MM.1S (cell line): Measurements from ENCODE around the gene MARCO.

ENCODE experiments used
- DNase-seq: peaks from one replicate; pipeline ENCODE4 v3.0.0-alpha.2; 2015
- H2AFZ ChIP-seq: fragments of 300-600 bp; sonication (generic); 2 replicates; pipeline ENCODE4 v1.6.0; 2016; ENCODE audit warnings: antibody characterized with exemption, low read length
- H3F3A ChIP-seq: fragments of 300-600 bp; sonication (generic); 2 replicates; pipeline ENCODE4 v1.6.1; 2016; ENCODE audit warnings: mild to moderate bottlenecking, antibody characterized with exemption, low read length, moderate library complexity, mixed read lengths; ENCODE audit not compliant: insufficient read depth
- H3K27ac ChIP-seq: fragments of 300-600 bp; sonication (generic); 2 replicates; pipeline ENCODE4 v1.5.1; 2016; ENCODE audit warnings: mild to moderate bottlenecking, low read length
- H3K27me3 ChIP-seq: fragments of 300-600 bp; sonication (generic); replicated peaks from 2 replicates; pipeline ENCODE4 v1.6.0; 2016; ENCODE audit warnings: low read length; ENCODE audit not compliant: insufficient read depth
- H3K36me3 ChIP-seq: fragments of 300-600 bp; sonication (generic); replicated peaks from 2 replicates; pipeline ENCODE4 v1.6.1; 2016; ENCODE audit warnings: mild to moderate bottlenecking, low read length, mixed read lengths; ENCODE audit not compliant: insufficient read depth
- H3K4me1 ChIP-seq: fragments of 300-600 bp; sonication (generic); 2 replicates; pipeline ENCODE4 v1.6.1; 2016; ENCODE audit warnings: low read length, mixed read lengths
- H3K4me2 ChIP-seq: fragments of 300-600 bp; sonication (generic); 2 replicates; pipeline ENCODE4 v1.6.0; 2016; ENCODE audit warnings: low read depth, low read length
- H3K4me3 ChIP-seq: fragments of 300-600 bp; sonication (generic); 2 replicates; pipeline ENCODE4 v1.5.1; 2016; ENCODE audit warnings: low read length, mixed read lengths
- H3K79me2 ChIP-seq: fragments of 300-600 bp; sonication (generic); 2 replicates; pipeline ENCODE4 v1.6.1; 2016; ENCODE audit warnings: mixed run types, low read length, mixed read lengths
- H3K9ac ChIP-seq: fragments of 300-600 bp; sonication (generic); 2 replicates; pipeline ENCODE4 v1.6.1; 2016; ENCODE audit warnings: low read length, mixed read lengths
- H3K9me2 ChIP-seq: fragments of 300-600 bp; sonication (generic); replicated peaks from 2 replicates; pipeline ENCODE4 v1.6.1; 2016; ENCODE audit warnings: mild to moderate bottlenecking, low read length, mixed read lengths; ENCODE audit not compliant: insufficient read depth
- H3K9me3 ChIP-seq: fragments of 300-600 bp; sonication (generic); replicated peaks from 2 replicates; pipeline ENCODE4 v1.6.1; 2016; ENCODE audit warnings: mild to moderate bottlenecking, low read length, mixed read lengths; ENCODE audit not compliant: insufficient read depth
- H4K20me1 ChIP-seq: fragments of 300-600 bp; sonication (generic); 2 replicates; pipeline ENCODE4 v1.6.1; 2016; ENCODE audit warnings: mild to moderate bottlenecking, low read length, moderate library complexity, mixed read lengths; ENCODE audit not compliant: insufficient read depth
- CTCF ChIP-seq: fragments of 300-600 bp; sonication (generic); IDR thresholded peaks from 2 replicates; pipeline ENCODE4 v1.5.1; 2016; ENCODE audit warnings: antibody characterized with exemption, low read length, mixed read lengths
- EZH2 ChIP-seq: fragments of 300-600 bp; sonication (generic); optimal IDR thresholded peaks from 2 replicates; pipeline ENCODE3; 2017; ENCODE audit warnings: low read depth, mild to moderate bottlenecking, antibody characterized with exemption, low read length, mixed read lengths
- EZH2phosphoT487 ChIP-seq: fragments of 300-600 bp; sonication (generic); IDR thresholded peaks from 2 replicates; pipeline ENCODE4 v1.6.1; 2018; ENCODE audit warnings: antibody characterized with exemption, low read length

MARCO gene

GRCh38 chr2:118903029-118903351, 39.0 kb upstream of the MARCO start:
- Histone ChIP-seq H3K79me2 (no peaks in the 10 kb centered on the region), H4K20me1 (no peaks in the 10 kb centered on the region), H3K27ac (no peak overlapping the region), H3K27me3 (no peaks in the 10 kb centered on the region), H3K9me2 (no peaks in the 10 kb centered on the region), H3K4me1 (no peaks in the 10 kb centered on the region), H3F3A (no peaks in the 10 kb centered on the region), H3K36me3 (no peaks in the 10 kb centered on the region), H3K9ac (no peak overlapping the region), H3K9me3 (no peaks in the 10 kb centered on the region), H3K4me3 (no peak overlapping the region), H3K4me2 (no peak overlapping the region), H2AFZ (no peak overlapping the region)
- DNase-seq, result no peak
- no peak for TF ChIP-seq CTCF
- TF ChIP-seq EZH2phosphoT487, result no peak
- no peak for TF ChIP-seq EZH2

GRCh38 chr2:118903551-118904479, 38.2 kb upstream of the MARCO start:
- Histone ChIP-seq H4K20me1 (no peaks in the 10 kb centered on the region), H3K4me2 (no peak overlapping the region), H3K36me3 (no peaks in the 10 kb centered on the region), H3K9me3 (no peaks in the 10 kb centered on the region), H3K9me2 (no peaks in the 10 kb centered on the region), H3K4me1 (no peaks in the 10 kb centered on the region), H3K79me2 (no peaks in the 10 kb centered on the region), H3K27me3 (no peaks in the 10 kb centered on the region), H3K4me3 (no peak overlapping the region), H3K9ac (no peak overlapping the region), H3F3A (no peaks in the 10 kb centered on the region), H2AFZ (no peak overlapping the region), H3K27ac (no peak overlapping the region)
- TF ChIP-seq CTCF, result no peak
- no peak for TF ChIP-seq EZH2phosphoT487
- TF ChIP-seq EZH2, result no peak
- no peak for DNase-seq

GRCh38 chr2:118905206-118905605, 36.8 kb upstream of the MARCO start:
- no peaks in the 10 kb centered on the region for H3K9me3 ChIP-seq
- no peak for TF ChIP-seq CTCF
- TF ChIP-seq EZH2, result no peak
- no peak for TF ChIP-seq EZH2phosphoT487
- no peaks in the 10 kb centered on the region for H3K27me3 ChIP-seq
- no peak for DNase-seq
- H3K4me2 ChIP-seq, result no peak overlapping the region
- H3K4me3 ChIP-seq, result no peak overlapping the region
- H3K79me2 ChIP-seq, result no peaks in the 10 kb centered on the region
- no peaks in the 10 kb centered on the region for H3K4me1 ChIP-seq
- H3K27ac ChIP-seq, result no peak overlapping the region
- no peaks in the 10 kb centered on the region for H4K20me1 ChIP-seq
- H2AFZ ChIP-seq, result no peak overlapping the region
- H3K9me2 ChIP-seq, result no peaks in the 10 kb centered on the region
- H3F3A ChIP-seq, result no peaks in the 10 kb centered on the region
- no peak overlapping the region for H3K9ac ChIP-seq
- no peaks in the 10 kb centered on the region for H3K36me3 ChIP-seq
